Chondrocyte (in vitro differentiated cells): Measurements from ENCODE around the gene SEMA3B. TPM values are rescaled to one million over a fixed set of nuclear protein-coding genes. Genes with fewer than 3 reads are reported as not detected.

Source experiments
- DNase-seq: peaks from one replicate; pipeline ENCODE4 v3.0.0; 2021; ENCODE audit warnings: mixed read lengths, low spot score
- H3K27ac Mint-ChIP-seq: one replicate; pipeline ENCODE4 v1.8.0; 2021; ENCODE audit warnings: mild to moderate bottlenecking, moderate library complexity, mixed read lengths; ENCODE audit not compliant: unreplicated experiment
- H3K27me3 Mint-ChIP-seq: 2 replicates; pipeline ENCODE4 v1.8.0; 2021; ENCODE audit warnings: low read depth, mixed read lengths
- H3K36me3 Mint-ChIP-seq: 2 replicates; pipeline ENCODE4 v1.8.0; 2021; ENCODE audit warnings: low read depth, mixed read lengths
- H3K4me1 Mint-ChIP-seq: 2 replicates; pipeline ENCODE4 v1.8.0; 2021; ENCODE audit warnings: low read depth, mild to moderate bottlenecking, mixed read lengths
- H3K4me3 Mint-ChIP-seq: one replicate; pipeline ENCODE4 v1.8.0; 2021; ENCODE audit warnings: mild to moderate bottlenecking, moderate library complexity, mixed read lengths; ENCODE audit not compliant: unreplicated experiment
- H3K9me3 Mint-ChIP-seq: 2 replicates; pipeline ENCODE4 v1.8.0; 2021; ENCODE audit warnings: low read depth, mixed read lengths
- total RNA-seq: library from RNA; stranded (reverse); gene quantifications from 3 replicates; pipeline ENCODE4 v1.2.1, GENCODE V29; 2021
- TF ChIP-seq, protein P1 (sequence below): fragments of 200-600 bp; sonication (generic); IDR thresholded peaks from 2 replicates; pipeline ENCODE4 v1.5.0; 2021; ENCODE audit warnings: antibody characterized with exemption, mild to moderate bottlenecking, moderate library complexity

The SEMA3B gene
- total RNA-seq, 1 donor from 2014 or later, result 16.4 TPM

DNA sequence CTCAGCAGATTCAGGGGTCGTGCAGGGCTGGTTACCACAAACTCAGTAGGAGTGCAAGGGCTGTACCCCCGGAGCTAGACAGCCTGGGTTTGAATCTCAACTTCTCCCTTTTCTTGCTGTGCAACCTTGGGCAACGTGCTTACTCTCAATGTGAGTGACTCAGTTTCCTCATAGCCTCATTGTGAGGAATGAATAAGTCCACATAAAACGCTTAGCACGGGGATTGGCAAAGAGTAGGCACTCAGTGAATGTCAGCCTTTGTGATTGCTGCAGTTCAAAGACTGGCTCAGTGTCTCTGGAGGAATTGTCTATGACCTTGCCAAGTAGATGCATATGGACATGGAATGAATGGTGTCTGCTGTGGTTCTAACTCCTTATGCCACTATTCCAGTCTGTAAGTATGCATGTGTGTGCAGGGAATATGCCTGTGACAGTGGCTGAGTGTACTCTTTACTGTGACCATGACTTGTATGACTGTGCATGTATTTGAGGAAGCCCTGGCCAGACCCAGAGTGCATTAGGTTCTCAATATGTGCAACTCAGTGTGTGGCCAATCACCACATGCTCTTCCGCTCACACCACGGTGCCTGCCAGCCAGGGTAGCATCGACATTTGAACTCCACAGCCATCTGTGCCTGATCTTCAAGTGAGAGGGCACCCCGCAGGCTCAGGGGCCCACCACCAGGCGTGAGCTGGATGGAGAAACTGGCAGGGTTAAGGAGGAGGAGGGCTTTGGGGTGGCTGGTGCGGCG is 31.2 kb downstream of the SEMA3B start:
- Mint-ChIP-seq H3K27me3 (no peaks in the 10 kb centered on the region), H3K9me3 (no peaks in the 10 kb centered on the region), H3K36me3 (no peaks in the 10 kb centered on the region), H3K27ac (peak overlapping the region; percentile 97), H3K4me1 (peaks cover 24% of the 10 kb centered on the region), H3K4me3 (peak overlapping the region; percentile 98)
- TF ChIP-seq, protein P1, sequence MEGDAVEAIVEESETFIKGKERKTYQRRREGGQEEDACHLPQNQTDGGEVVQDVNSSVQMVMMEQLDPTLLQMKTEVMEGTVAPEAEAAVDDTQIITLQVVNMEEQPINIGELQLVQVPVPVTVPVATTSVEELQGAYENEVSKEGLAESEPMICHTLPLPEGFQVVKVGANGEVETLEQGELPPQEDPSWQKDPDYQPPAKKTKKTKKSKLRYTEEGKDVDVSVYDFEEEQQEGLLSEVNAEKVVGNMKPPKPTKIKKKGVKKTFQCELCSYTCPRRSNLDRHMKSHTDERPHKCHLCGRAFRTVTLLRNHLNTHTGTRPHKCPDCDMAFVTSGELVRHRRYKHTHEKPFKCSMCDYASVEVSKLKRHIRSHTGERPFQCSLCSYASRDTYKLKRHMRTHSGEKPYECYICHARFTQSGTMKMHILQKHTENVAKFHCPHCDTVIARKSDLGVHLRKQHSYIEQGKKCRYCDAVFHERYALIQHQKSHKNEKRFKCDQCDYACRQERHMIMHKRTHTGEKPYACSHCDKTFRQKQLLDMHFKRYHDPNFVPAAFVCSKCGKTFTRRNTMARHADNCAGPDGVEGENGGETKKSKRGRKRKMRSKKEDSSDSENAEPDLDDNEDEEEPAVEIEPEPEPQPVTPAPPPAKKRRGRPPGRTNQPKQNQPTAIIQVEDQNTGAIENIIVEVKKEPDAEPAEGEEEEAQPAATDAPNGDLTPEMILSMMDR, result no peak
- DNase-seq, result no peak

DNA sequence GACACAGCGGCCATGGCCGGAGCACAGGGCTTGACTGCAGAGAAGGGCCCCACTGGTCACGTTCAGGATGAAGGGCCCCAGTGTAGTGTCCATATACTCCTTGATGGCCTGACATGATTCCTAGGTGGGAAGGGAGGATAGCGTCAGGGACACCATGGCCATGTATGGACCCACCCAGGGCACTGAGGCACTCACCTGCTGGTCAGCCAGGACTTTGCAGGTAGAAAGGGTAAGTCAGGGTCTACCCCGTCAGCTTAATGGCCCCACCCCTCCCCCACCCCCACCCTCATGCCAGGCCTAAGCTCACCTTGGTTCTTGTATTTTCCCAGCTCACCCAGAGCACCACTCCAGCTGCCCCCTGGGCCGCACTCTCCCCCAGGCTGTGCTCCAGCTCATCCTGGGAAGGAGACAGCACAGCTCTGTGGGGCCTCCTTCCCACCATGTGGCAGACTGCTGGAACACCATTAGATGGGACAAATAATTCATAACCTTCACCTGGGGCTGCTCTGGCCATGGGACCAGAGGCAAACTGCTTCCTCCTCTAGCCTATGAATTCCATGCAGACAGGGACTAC is 31.8 kb downstream of the SEMA3B start:
- TF ChIP-seq, protein P1, result no peak
- H3K9me3 Mint-ChIP-seq, result no peaks in the 10 kb centered on the region
- peak overlapping the region; percentile 97 for H3K27ac Mint-ChIP-seq
- no peaks in the 10 kb centered on the region for H3K27me3 Mint-ChIP-seq
- H3K4me1 Mint-ChIP-seq, result peaks cover 24% of the 10 kb centered on the region
- no peaks in the 10 kb centered on the region for H3K36me3 Mint-ChIP-seq
- DNase-seq, result no peak
- H3K4me3 Mint-ChIP-seq, result peak overlapping the region; percentile 98

DNA sequence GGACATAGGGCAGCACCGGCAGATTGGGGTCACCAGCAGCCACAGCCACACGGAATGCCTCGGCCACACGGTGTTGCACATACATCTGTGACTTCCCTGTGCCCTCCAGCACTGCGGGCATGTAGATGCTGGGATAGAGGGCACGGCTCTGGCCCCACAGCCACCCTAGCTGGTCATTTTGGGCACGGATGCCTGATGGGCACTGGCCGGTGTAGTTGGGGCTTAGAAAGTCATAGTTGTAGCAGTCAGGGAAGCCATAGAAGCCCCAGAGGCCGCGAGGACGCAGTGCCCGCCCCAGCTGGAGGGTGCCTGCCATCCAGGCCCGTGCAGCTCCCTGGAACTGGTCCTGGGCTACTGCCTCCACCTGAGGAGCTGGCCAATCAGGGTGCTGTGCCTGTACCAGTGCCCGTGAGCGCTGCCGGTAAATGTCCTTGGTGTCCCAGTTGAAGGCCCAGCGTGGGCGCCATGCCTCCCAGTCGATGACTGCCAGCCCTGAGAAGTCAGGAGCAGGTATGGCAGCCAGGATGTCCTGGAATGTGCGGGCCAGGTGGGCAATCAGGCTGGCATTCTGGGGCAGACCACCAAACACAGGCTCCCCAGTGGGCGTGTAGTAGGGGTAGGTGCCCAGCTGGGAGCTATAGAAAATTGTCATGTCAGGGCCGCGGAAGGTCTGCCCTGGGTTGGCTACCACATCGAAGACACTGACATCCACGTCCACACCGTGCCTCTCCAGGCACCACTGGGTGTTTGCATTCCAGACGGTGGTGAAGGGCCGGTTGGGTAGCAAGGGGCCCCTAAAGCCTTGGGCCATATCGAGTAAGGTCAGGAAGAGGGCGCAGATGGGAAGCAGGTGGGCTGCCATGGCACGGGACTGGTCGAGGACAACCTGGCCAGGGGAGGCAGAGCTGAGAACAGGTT is 33.4 kb downstream of the SEMA3B start:
- no peak for DNase-seq
- Mint-ChIP-seq H3K27me3 (no peaks in the 10 kb centered on the region), H3K4me3 (no peak overlapping the region), H3K27ac (no peak overlapping the region), H3K9me3 (no peaks in the 10 kb centered on the region), H3K36me3 (no peaks in the 10 kb centered on the region), H3K4me1 (peaks cover 24% of the 10 kb centered on the region)
- TF ChIP-seq, protein P1, result no peak

DNA sequence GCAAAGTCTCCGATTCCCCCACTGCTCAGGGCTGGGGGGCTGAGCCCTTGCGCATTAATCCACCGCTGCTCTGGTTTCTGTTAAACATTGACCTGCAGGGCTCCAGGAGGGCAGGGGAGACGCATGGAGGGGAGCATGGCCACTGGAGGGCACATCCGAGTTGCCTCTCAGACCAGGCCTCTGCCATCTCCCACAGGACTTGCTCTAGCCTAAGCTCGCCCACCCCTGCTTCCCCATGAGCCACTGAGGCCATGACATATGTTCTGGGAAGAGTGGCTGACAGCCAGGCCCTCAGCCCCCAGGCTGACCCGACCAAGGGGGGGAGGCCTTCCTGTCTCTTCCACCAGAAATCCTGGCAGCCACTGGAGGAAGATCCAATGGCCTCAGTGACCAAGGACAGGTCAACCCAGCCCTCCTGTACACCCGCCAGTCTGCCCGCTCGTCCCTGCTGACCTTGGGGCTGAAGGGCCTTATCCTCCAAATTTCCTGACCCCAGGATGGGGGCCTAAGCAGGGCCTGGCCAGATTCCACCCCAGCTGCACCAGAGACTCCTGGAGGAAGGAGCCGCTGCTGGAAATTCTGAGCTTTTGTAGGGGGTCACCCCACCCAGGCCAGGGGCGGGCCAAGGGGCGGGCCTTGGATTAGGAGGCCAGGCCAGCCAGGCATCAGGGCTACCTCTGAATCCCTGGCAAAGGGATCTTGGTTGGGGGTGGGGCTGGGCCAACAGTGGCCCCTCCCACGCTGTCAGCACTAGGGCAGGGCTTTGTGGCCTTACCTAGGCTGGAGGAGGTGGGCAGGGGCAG is 34.3 kb downstream of the SEMA3B start, which contains the start of gene HYAL1:
Gene HYAL1 (minus strand): TSS at position 562 of the 803 bp plus-strand sequence. CDS start 618 bp downstream, outside the sequence.
- no peaks in the 10 kb centered on the region for H3K36me3 Mint-ChIP-seq
- no peak for DNase-seq
- H3K9me3 Mint-ChIP-seq, result no peaks in the 10 kb centered on the region
- H3K27ac Mint-ChIP-seq, result no peak within 1 kb of the TSS
- H3K27me3 Mint-ChIP-seq, result no peaks in the 10 kb centered on the region
- TF ChIP-seq, protein P1, result no peak
- H3K4me3 Mint-ChIP-seq, result no peak within 1 kb of the TSS
- H3K4me1 Mint-ChIP-seq, result peaks cover 20% of the 10 kb centered on the region
